Measurements from ENCODE around the gene PGS1. TPM values are rescaled to one million over a fixed set of nuclear protein-coding genes. Genes with fewer than 3 reads are reported as not detected.
A peak's percentile ranks its signal among the peaks of the same experiment; 100 is the strongest.

Gene PGS1
- total and polyA plus RNA-seq, 2 of the 8 experiments (the other 6 are each of a cell fraction or from before 2014, with no cell fraction given), result 46.7 to 60.0 TPM

GRCh38 chr17:78379131-78379491 lies 662 bp downstream of the PGS1 start:
- Histone ChIP-seq H3K27me3 (replicated peaks in 1 of 4; ENCODE audit: control insufficient read depth in 3 of 4, extremely low read depth in 1 of 4, insufficient read depth in 3 of 4, low read length in 3 of 4) (no peaks in the 10 kb centered on the region), H4K91ac (replicated peaks; ENCODE audit: insufficient read length, low read length) (peak overlapping the region; percentile 17), H2BK20ac (ENCODE audit: low read length) (no peak overlapping the region), H2BK12ac (ENCODE audit: low read depth, low read length) (0 out of 2 replicates have a peak overlapping the region, but pooled peaks have one; percentile 50), H3K9ac (replicated peaks in 1 of 4; ENCODE audit: extremely low read depth in 1 of 4, low read depth in 3 of 4, low read length in 3 of 4) (peak overlapping the region; percentile 76 to 95 (median 88)), H3K23me2 (ENCODE audit: low read depth, low read length) (peaks cover 7% of the 10 kb centered on the region; the same call in 1 of the 2 replicates), H3K79me2 (ENCODE audit: control insufficient read depth in 1 of 2, insufficient read depth in 2 of 2, low read length in 2 of 2) (peaks cover 44 to 54% of the 10 kb centered on the region in 2 experiments), H3K27ac (ENCODE audit: low read depth, low read length) (peak overlapping the region; percentile 73), H3K56ac (replicated peaks; ENCODE audit: insufficient read length, low read depth, low read length) (peak overlapping the region; percentile 28), H3K4me3 (ENCODE audit: extremely low read depth in 1 of 4, insufficient read depth in 2 of 4, low read depth in 3 of 4, low read length in 4 of 4) (peak overlapping the region; percentile 90 to 96 (median 94)), H4K8ac (ENCODE audit: extremely low read depth, insufficient read depth, low read length) (0 out of 2 replicates have a peak overlapping the region, but pooled peaks have one; percentile 96), H3K14ac (ENCODE audit: insufficient read length) (no peak overlapping the region), H3K4me2 (ENCODE audit: insufficient read depth in 1 of 2, low read depth in 2 of 2, low read length in 2 of 2) (peak overlapping the region; percentile 68 to 95), H2BK15ac (ENCODE audit: low read length) (no peak overlapping the region), H2BK120ac (replicated peaks; ENCODE audit: low read depth, low read length) (no peak overlapping the region), H4K20me1 (replicated peaks in 1 of 2; ENCODE audit: control insufficient read depth in 1 of 2, insufficient read depth in 2 of 2, low read length in 2 of 2) (peaks cover 7 to 26% of the 10 kb centered on the region in 2 experiments), H3K4ac (replicated peaks; ENCODE audit: insufficient read length, low read depth, low read length) (peak overlapping the region; percentile 65), H4K5ac (ENCODE audit: insufficient read length, low read depth, low read length) (no peak overlapping the region), H3K23ac (ENCODE audit: insufficient read length) (no peak overlapping the region), H3K36me3 (ENCODE audit: control insufficient read depth in 2 of 4, insufficient read depth in 4 of 4, low read length in 3 of 4) (peaks cover 0 to 3% (median 0%) of the 10 kb centered on the region in 4 experiments; a peak in 1 of 8 replicates), H2BK5ac (ENCODE audit: low read depth, low read length) (peak overlapping the region; percentile 83; the same call in 1 of the 2 replicates), H2AFZ (ENCODE audit: low read length) (no peak overlapping the region), H3K9me3 (ENCODE audit: insufficient read depth in 2 of 2, low read depth in 1 of 2, low read length in 1 of 2) (no peaks in the 10 kb centered on the region), H3K4me1 (replicated peaks in 1 of 4; ENCODE audit: control insufficient read depth in 3 of 4, insufficient read depth in 4 of 4, low read length in 3 of 4) (peaks cover 22 to 34% (median 25%) of the 10 kb centered on the region in 4 experiments), H3K18ac (ENCODE audit: extremely low read depth, low read length) (no peak overlapping the region), H3K79me1 (ENCODE audit: low read depth, low read length) (peaks cover 3% of the 10 kb centered on the region), H2AK5ac (ENCODE audit: low read depth, low read length) (no peak overlapping the region)
- 28% methylated on average over 7 of the region's 7 CpGs; no CpG with 5 or more reads in 1 of the 2 experiments for WGBS, 2 experiments (ENCODE audit: extremely low coverage in 1 of 2, insufficient coverage in 1 of 2, insufficient read length in 1 of 2, insufficient replicate concordance in 2 of 2, low coverage in 1 of 2, low lambda C conversion rate in 2 of 2, missing lambda C conversion rate in 1 of 2)
- FAIRE-seq (no peak), DNase-seq (ENCODE audit: low read depth in 1 of 2, low spot score in 2 of 2) (no peak)
- POLR2A ChIA-PET (ENCODE audit: partially characterized antibody), result interaction anchor here (0.7 to 1.9 kb wide), 5 partner anchors 17 to 571 kb away, joined by 3 to 5 read pairs (median 4); no protein-coding TSS in a partner anchor
- TF ChIP-seq EZH2 (IDR thresholded peaks at IDR 0.05; ENCODE audit: low read depth, low read length, severe bottlenecking), result no peak
- no peak for TF ChIP-seq CEBPB (IDR thresholded peaks at IDR 0.05; ENCODE audit: low read depth, low read length)
- TF ChIP-seq EP300 (IDR thresholded peaks at IDR 0.05; ENCODE audit: borderline replicate concordance in 1 of 2, low read depth in 2 of 2, low read length in 2 of 2), result no peak
- no peak for TF ChIP-seq KDM4A (IDR thresholded peaks at IDR 0.05; ENCODE audit: low read depth, low read length, severe bottlenecking)
- no peak for TF ChIP-seq BACH1 (IDR thresholded peaks at IDR 0.05; ENCODE audit: low read length)
- TF ChIP-seq CHD1 (IDR thresholded peaks at IDR 0.05; ENCODE audit: low read depth, low read length), result no peak
- TF ChIP-seq FOSL1 (IDR thresholded peaks at IDR 0.05; ENCODE audit: insufficient read depth, low read depth, low read length), result no peak
- TF ChIP-seq CBX8 (IDR thresholded peaks at IDR 0.05; ENCODE audit: borderline replicate concordance, low read depth, low read length), result no peak
- TF ChIP-seq MAFK (IDR thresholded peaks at IDR 0.05; ENCODE audit: low read depth, low read length), result no peak
- TF ChIP-seq CTCF (IDR thresholded peaks at IDR 0.05; ENCODE audit: control extremely low read depth in 1 of 3, insufficient read depth in 1 of 3, low read depth in 1 of 3, low read length in 3 of 3), result no peak
- CTCF ChIA-PET (ENCODE audit: partially characterized antibody), result interaction anchor here (1.2 kb wide), 1 partner anchor 25 kb away, joined by 3 read pairs; no protein-coding TSS in a partner anchor
